NCI-H2227 treated with DMSO at 0.1 percent for 48 hours (cell line): ENCODE measurements around the gene CHD2.
"Not testable (repeated sequence)": the region's sequence is repeated elsewhere in the genome, so short reads cannot be mapped to it uniquely, and the experiment has no call there.

Experiments used
- DNase-seq: peaks from one replicate; lab custom pipeline; 2025; lab: John Stamatoyannopoulos, UW

Gene CHD2

GRCh38 chr15:93019090-93019489 lies 119.0 kb downstream of the CHD2 start:
- no peak for DNase-seq

- no peak for DNase-seq
Observed at GRCh38 chr15:93019971-93020370, 119.8 kb downstream of the CHD2 start.

- no peak for DNase-seq
Observed at GRCh38 chr15:93020976-93021772, 121.0 kb downstream of the CHD2 start.

- no peak for DNase-seq
Observed at GRCh38 chr15:93024293-93024692, 124.2 kb downstream of the CHD2 start.

- DNase-seq = no peak
Observed at GRCh38 chr15:93024716-93025624, 124.8 kb downstream of the CHD2 start.

- DNase-seq = no peak
Observed at GRCh38 chr15:93025625-93025982, 125.5 kb downstream of the CHD2 start.

GRCh38 chr15:93026380-93026817 lies 126.3 kb downstream of the CHD2 start:
- DNase-seq = no peak

GRCh38 chr15:93027413-93027812 lies 127.3 kb downstream of the CHD2 start:
- DNase-seq = no peak

- DNase-seq = no peak
Observed at GRCh38 chr15:93028111-93028631, 128.0 kb downstream of the CHD2 start.

- DNase-seq = no peak
Observed at GRCh38 chr15:93028632-93029213, 128.6 kb downstream of the CHD2 start.

- no peak for DNase-seq
Observed at GRCh38 chr15:93029214-93029835, 129.2 kb downstream of the CHD2 start.

GRCh38 chr15:93029836-93030429 lies 129.8 kb downstream of the CHD2 start:
- no peak for DNase-seq

GRCh38 chr15:93030430-93031102 lies 130.4 kb downstream of the CHD2 start:
- peak; percentile 13 for DNase-seq

- no peak for DNase-seq
Observed at GRCh38 chr15:93031103-93031464, 131.0 kb downstream of the CHD2 start.

GRCh38 chr15:93031557-93032384 lies 131.6 kb downstream of the CHD2 start:
- DNase-seq = not testable (repeated sequence)

GRCh38 chr15:93032515-93033206 lies 132.5 kb downstream of the CHD2 start:
- DNase-seq = not testable (repeated sequence)

- DNase-seq = no peak
Observed at GRCh38 chr15:93033434-93034045, 133.4 kb downstream of the CHD2 start.

GRCh38 chr15:93034512-93034911 lies 134.4 kb downstream of the CHD2 start:
- no peak for DNase-seq
